Colonic mucosa (tissue), 4 donors: ENCODE measurements around the gene IFI35. TPM values are rescaled to one million over a fixed set of nuclear protein-coding genes. Genes with fewer than 3 reads are reported as not detected.

Experiments
- DNase-seq: peaks from one replicate; pipeline ENCODE4 v3.0.0-alpha.2; 2020
- H3K27ac ChIP-seq: fragments of 200-600 bp; one replicate; pipeline ENCODE4 v1.8.0; 2021
- H3K27me3 ChIP-seq: fragments of 200-600 bp; one replicate; pipeline ENCODE4 v1.8.0; 2021
- H3K36me3 ChIP-seq: fragments of 200-600 bp; one replicate; pipeline ENCODE4 v1.8.0; 2021
- H3K4me1 ChIP-seq: fragments of 200-600 bp; one replicate; pipeline ENCODE4 v1.8.0; 2021; ENCODE audit warnings: mild to moderate bottlenecking
- H3K4me3 ChIP-seq: fragments of 200-600 bp; one replicate; pipeline ENCODE4 v1.8.0; 2021
- H3K9ac ChIP-seq, 2 donors: one replicate each; pipeline ENCODE4 v1.7.0; 2013; ENCODE audit warnings: control low read depth in 2 of 2, low read depth in 2 of 2, low read length in 2 of 2
- H3K9me3 ChIP-seq: fragments of 200-600 bp; one replicate; pipeline ENCODE4 v1.8.0; 2021
- CTCF ChIP-seq: fragments of 200-600 bp; IDR thresholded peaks from one replicate; pipeline ENCODE4 v1.8.0; 2022; ENCODE audit warnings: antibody characterized with exemption, mild to moderate bottlenecking
- intact Hi-C: fragments of 100-400 bp; cut with DNase I; formaldehyde crosslinking; loops from one replicate; pipeline ENCODE4 v1.14.1; 2022
- total RNA-seq, 2 donors: library from RNA; stranded (reverse); fragmentation: NEBNext Ultra II Directional in 1 of 2; extraction: Animal tissue kit (Norgen Biotek cat#: 25700) in 1 of 2; gene quantifications; one replicate each; pipeline ENCODE4 v1.2.1, GENCODE V29; 2021
- donor health status: healthy.
- donor health status: DM: no; HTN: no; CAD: no.
- donor health status: DM: no; HTN: no; CAD: no.

The IFI35 gene
- total RNA-seq, 2 donors from 2014 or later, result 25.9 to 27.9 TPM

DNA sequence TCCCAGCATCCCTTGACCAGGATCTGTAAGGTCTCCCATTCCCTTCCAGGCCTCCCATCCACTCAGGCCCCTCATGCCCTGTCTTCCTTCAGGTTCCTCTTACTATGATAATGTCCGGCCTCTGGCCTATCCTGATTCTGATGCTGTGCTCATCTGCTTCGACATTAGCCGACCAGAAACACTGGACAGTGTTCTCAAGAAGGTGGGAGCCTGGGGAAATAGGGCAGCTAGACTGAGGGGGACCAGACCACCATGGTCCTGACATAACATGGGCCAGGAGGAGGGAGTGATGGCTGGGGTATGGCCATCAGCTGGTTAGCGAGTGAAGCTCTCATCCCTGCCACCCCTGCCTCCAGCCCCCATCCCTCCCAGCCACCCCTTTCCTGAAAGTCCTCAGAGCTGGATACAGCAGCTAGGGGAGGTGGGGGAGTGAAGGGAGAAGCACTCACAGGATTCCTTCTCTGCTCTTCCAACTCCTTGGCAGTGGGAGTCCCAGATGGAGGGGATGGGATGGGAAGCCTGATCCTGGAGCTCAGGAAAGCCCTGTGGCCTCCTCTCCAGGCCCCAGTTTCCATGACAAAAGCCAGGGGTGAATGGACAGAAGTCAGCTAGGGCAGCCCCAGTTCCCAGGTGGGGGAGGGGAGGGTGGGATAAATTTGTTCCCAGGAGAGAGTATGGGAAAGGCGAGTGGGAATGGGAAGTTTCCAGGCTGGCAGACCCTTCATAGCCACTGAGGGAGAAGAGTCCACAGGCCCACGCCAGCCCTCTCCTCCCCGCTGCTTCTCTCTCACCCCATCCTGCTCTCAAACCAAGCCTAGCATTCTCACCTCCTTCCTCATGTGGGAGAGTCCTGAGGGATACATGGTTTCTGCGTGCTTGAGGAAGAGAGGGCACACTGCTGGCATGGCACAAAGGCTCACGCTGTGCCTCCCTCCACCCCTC is 20.8 kb downstream of the IFI35 start:
- Histone ChIP-seq H3K27me3 (no peaks in the 10 kb centered on the region), H3K4me1 (no peaks in the 10 kb centered on the region), H3K36me3 (no peaks in the 10 kb centered on the region), H3K27ac (no peak overlapping the region), H3K9me3 (no peaks in the 10 kb centered on the region), H3K4me3 (no peak overlapping the region), H3K9ac (no peak overlapping the region)
- DNase-seq, result no peak
- no peak for TF ChIP-seq CTCF
- intact Hi-C loops, result loop anchor here (10.0 kb wide), 2 partner anchors 287 to 317 kb away; no protein-coding TSS in a partner anchor

DNA sequence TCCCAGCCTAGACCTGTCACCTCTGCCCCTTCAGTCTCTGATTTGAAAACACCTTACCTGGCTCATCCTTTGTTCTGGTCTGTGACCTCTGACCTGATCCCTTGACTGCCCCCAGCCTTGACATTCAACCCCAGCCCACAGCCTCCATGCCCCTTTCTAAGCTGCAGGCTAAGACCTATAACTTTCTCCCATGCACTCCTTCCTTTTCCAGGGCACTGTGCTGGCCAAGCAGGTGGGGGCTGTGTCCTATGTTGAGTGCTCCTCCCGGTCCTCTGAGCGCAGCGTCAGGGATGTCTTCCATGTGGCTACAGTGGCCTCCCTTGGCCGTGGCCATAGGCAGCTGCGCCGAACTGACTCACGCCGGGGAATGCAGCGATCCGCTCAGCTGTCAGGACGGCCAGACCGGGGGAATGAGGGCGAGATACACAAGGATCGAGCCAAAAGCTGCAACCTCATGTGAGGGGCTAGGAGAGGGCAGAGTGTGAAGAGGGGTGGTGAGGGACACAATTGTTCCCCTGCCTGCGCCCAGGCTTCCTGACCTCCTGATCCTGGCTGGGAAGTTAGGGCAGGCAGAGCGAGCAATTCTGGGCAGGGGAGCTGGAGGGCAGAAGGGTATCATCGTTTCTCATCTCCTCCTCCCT is 21.8 kb downstream of the IFI35 start:
- intact Hi-C loops, result loop anchor here (10.0 kb wide), 2 partner anchors 286 to 316 kb away; no protein-coding TSS in a partner anchor
- Histone ChIP-seq H3K36me3 (no peaks in the 10 kb centered on the region), H3K9ac (no peak overlapping the region), H3K27ac (no peak overlapping the region), H3K27me3 (no peaks in the 10 kb centered on the region), H3K9me3 (no peaks in the 10 kb centered on the region), H3K4me1 (no peaks in the 10 kb centered on the region), H3K4me3 (no peak overlapping the region)
- TF ChIP-seq CTCF, result no peak
- DNase-seq, result no peak

DNA sequence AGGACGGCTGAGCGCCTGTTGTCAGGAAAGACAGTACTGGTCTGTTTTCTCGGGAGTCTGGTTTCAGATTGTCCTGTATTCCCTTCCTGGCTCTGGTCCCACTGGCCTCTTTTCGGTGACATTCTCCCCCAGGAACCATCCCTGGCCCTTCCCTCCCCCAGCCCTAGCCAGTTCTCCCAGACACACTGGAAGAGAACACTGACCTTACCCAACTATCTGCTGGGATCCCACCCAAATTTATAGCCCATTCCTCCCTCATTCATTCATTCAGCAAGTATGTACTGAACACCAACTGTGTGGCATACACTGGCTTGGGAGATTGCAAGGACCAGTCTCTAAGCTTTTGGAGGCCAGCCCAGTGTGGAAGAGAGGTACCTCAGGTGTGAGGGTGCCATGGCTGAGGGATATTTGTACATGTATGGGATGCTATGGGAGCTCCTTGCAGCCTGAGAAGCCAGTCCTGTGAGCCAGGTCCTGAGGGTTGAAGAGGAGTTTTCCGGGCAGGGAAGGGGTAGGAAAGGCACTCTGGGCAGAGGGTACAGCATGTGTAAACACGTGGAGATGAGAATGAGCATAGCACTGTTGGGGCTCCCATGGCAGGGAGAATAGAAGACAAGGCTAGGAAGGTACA is 23.7 kb downstream of the IFI35 start:
- Histone ChIP-seq H3K36me3 (no peaks in the 10 kb centered on the region), H3K27ac (no peak overlapping the region), H3K4me3 (no peak overlapping the region), H3K9ac (no peak overlapping the region), H3K9me3 (no peaks in the 10 kb centered on the region), H3K27me3 (no peaks in the 10 kb centered on the region), H3K4me1 (no peaks in the 10 kb centered on the region)
- no peak for DNase-seq
- TF ChIP-seq CTCF, result no peak
- intact Hi-C loops, result no loop called here

DNA sequence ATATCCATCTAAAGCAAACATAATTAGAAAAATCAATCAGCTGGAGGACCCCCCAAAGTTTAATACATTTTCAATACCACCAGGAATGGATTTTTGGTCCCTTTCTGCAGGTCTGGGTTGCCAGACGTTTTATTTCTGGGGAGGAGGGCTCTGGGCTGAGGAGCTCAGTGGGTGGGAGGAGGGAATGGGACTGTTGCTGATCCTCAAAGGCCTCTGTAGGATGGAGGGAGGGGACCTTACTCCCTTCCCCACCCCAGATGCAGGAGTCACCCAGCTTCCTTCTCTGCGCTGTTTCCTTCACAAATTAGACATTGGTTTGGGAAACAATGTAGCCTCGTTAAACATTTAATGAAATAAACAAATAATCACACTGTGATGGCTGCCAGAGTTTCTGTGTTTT is 25.1 kb downstream of the IFI35 start:
- Histone ChIP-seq H3K4me1 (no peaks in the 10 kb centered on the region), H3K9me3 (no peaks in the 10 kb centered on the region), H3K27ac (no peak overlapping the region), H3K4me3 (no peak overlapping the region), H3K9ac (no peak overlapping the region), H3K36me3 (no peaks in the 10 kb centered on the region), H3K27me3 (no peaks in the 10 kb centered on the region)
- no peak for DNase-seq
- intact Hi-C loops, result no loop called here
- TF ChIP-seq CTCF, result no peak
